Activated CD4-positive, alpha-beta T cell treated with anti-CD3 and anti-CD28 coated beads, Interleukin-2, Interleukin-6, amounts not matched to agents 100 ng/mL and 50 ng/mL, durations not matched to agents 16 hours and 8 hours (primary cell): ENCODE measurements around the gene PSENEN.

Experiments used
- DNase-seq: peaks from one replicate; pipeline ENCODE4 v3.0.0-alpha.2; 2020

Gene PSENEN

GRCh38 chr19:35736913-35737886, 8.3 kb upstream of the PSENEN start:
- no peak for DNase-seq

- no peak for DNase-seq
Observed at GRCh38 chr19:35738021-35738886, 7.2 kb upstream of the PSENEN start.

- no peak for DNase-seq
Observed at GRCh38 chr19:35738887-35739229, 6.6 kb upstream of the PSENEN start.

- DNase-seq: no peak
Observed at GRCh38 chr19:35739275-35740107, 6.0 kb upstream of the PSENEN start.

GRCh38 chr19:35740108-35740422, 5.4 kb upstream of the PSENEN start:
- no peak for DNase-seq

- peak; percentile 98 for DNase-seq
Observed at GRCh38 chr19:35740423-35741202, 4.8 kb upstream of the PSENEN start.

- DNase-seq: no peak
Observed at GRCh38 chr19:35741203-35741515, 4.3 kb upstream of the PSENEN start.

- peak; percentile 80 for DNase-seq
Observed at GRCh38 chr19:35742121-35742724, 3.2 kb upstream of the PSENEN start, which contains the start of gene IGFLR1. IGFLR1 (minus strand) TSS chr19:35742452; CDS start chr19:35741180, 1,272 bp downstream.

- DNase-seq: no peak
Observed at GRCh38 chr19:35743640-35744429, 1.6 kb upstream of the PSENEN start.

- peak; percentile 97 for DNase-seq
Observed at GRCh38 chr19:35744430-35745327, 772 bp upstream of the PSENEN start.

- no peak for DNase-seq
Observed at GRCh38 chr19:35746087-35746462, 624 bp downstream of the PSENEN start.

GRCh38 chr19:35746531-35746930, 1.1 kb downstream of the PSENEN start:
- DNase-seq: no peak

- DNase-seq: peak; percentile 99
Observed at GRCh38 chr19:35748106-35749020, 2.9 kb downstream of the PSENEN start, which contains the start of gene LIN37. LIN37 (plus strand) TSS chr19:35748576; CDS start chr19:35748725, 149 bp downstream.

- DNase-seq: no peak
Observed at GRCh38 chr19:35750167-35750566, 4.7 kb downstream of the PSENEN start.

- DNase-seq: no peak
Observed at GRCh38 chr19:35751839-35752745, 6.6 kb downstream of the PSENEN start.

GRCh38 chr19:35752746-35753350, 7.4 kb downstream of the PSENEN start:
- no peak for DNase-seq
